NCI-H510A treated with DMSO at 0.1 percent for 48 hours (cell line): ENCODE measurements around the gene ZNF407.

ENCODE experiments used
- DNase-seq: peaks from one replicate; lab custom pipeline; 2025; lab: John Stamatoyannopoulos, UW

The ZNF407 gene

GRCh38 chr18:74679006-74679678 is 81.5 kb downstream of the ZNF407 start:
- no peak for DNase-seq

GRCh38 chr18:74679679-74680076 is 82.0 kb downstream of the ZNF407 start:
- DNase-seq = no peak

- DNase-seq = peak; percentile 85
These were observed 84.7 kb downstream of the ZNF407 start for GRCh38 chr18:74682141-74682990.

- no peak for DNase-seq
These were observed 85.3 kb downstream of the ZNF407 start for GRCh38 chr18:74682991-74683297.

GRCh38 chr18:74683573-74683972 is 85.9 kb downstream of the ZNF407 start:
- no peak for DNase-seq

GRCh38 chr18:74689251-74689650 is 91.6 kb downstream of the ZNF407 start:
- no peak for DNase-seq

GRCh38 chr18:74692367-74693013 is 94.8 kb downstream of the ZNF407 start:
- DNase-seq = no peak

GRCh38 chr18:74694436-74694835 is 96.8 kb downstream of the ZNF407 start:
- no peak for DNase-seq

- no peak for DNase-seq
These were observed 97.5 kb downstream of the ZNF407 start for GRCh38 chr18:74695170-74695569.

GRCh38 chr18:74698881-74699280 is 101.2 kb downstream of the ZNF407 start:
- no peak for DNase-seq

GRCh38 chr18:74699455-74699854 is 101.8 kb downstream of the ZNF407 start:
- no peak for DNase-seq

- no peak for DNase-seq
These were observed 105.3 kb downstream of the ZNF407 start for GRCh38 chr18:74702950-74703349.

- no peak for DNase-seq
These were observed 110.5 kb downstream of the ZNF407 start for GRCh38 chr18:74708169-74708568.

GRCh38 chr18:74709452-74709851 is 111.8 kb downstream of the ZNF407 start:
- DNase-seq = no peak

GRCh38 chr18:74714120-74714519 is 116.5 kb downstream of the ZNF407 start:
- DNase-seq = no peak

GRCh38 chr18:74714791-74715190 is 117.1 kb downstream of the ZNF407 start:
- no peak for DNase-seq

- no peak for DNase-seq
These were observed 117.6 kb downstream of the ZNF407 start for GRCh38 chr18:74715306-74715705.

- peak; percentile 49 for DNase-seq
These were observed 118.4 kb downstream of the ZNF407 start for GRCh38 chr18:74715865-74716712.

- DNase-seq = no peak
These were observed 120.6 kb downstream of the ZNF407 start for GRCh38 chr18:74718312-74718711.

GRCh38 chr18:74722237-74722636 is 124.6 kb downstream of the ZNF407 start:
- DNase-seq = no peak

GRCh38 chr18:74724186-74724585 is 126.5 kb downstream of the ZNF407 start:
- DNase-seq = no peak

- no peak for DNase-seq
These were observed 128.0 kb downstream of the ZNF407 start for GRCh38 chr18:74725690-74726089.
